Measurements from ENCODE around the gene LNX1. TPM values are rescaled to one million over a fixed set of nuclear protein-coding genes. Genes with fewer than 3 reads are reported as not detected.

The LNX1 gene
- polyA plus RNA-seq, 2 of the 4 experiments (the other 2 are of a cell fraction) = 0.04 to 0.14 TPM

- FAIRE-seq (no peak), DNase-seq (ENCODE audit: low read depth in 1 of 2, low spot score in 1 of 2) (no peak), ATAC-seq (no peak)
- Histone ChIP-seq H3K4me3 (no peak overlapping the region), H3K27ac (no peak overlapping the region), H3K4me2 (no peak overlapping the region), H3K4me1 (peaks cover 14% of the 10 kb centered on the region; the same call in 2 of the 3 replicates), H3K9me3 (no peaks in the 10 kb centered on the region)
- no peak for TF ChIP-seq NFE2L2 (conservative IDR thresholded peaks at IDR 0.05; ENCODE audit: low read length)
- no peak for TF ChIP-seq EP300 (IDR thresholded peaks at IDR 0.05)
- TF ChIP-seq HOXA7 (CRISPR knock-in tag; IDR thresholded peaks at IDR 0.05) = no peak
- TF ChIP-seq NPAS2 (CRISPR knock-in tag; IDR thresholded peaks at IDR 0.05; ENCODE audit: borderline replicate concordance) = no peak
- no peak for TF ChIP-seq MAZ (IDR thresholded peaks at IDR 0.05; ENCODE audit: borderline replicate concordance, low read depth, low read length)
- TF ChIP-seq KDM5A (IDR thresholded peaks at IDR 0.05) = no peak
- TF ChIP-seq RNF2 (IDR thresholded peaks at IDR 0.05; ENCODE audit: borderline replicate concordance, low read depth) = no peak
- no peak for TF ChIP-seq JUNB (IDR thresholded peaks at IDR 0.05)
- TF ChIP-seq HES2 (IDR thresholded peaks at IDR 0.05) = no peak
- TF ChIP-seq CHD2 (IDR thresholded peaks at IDR 0.05; ENCODE audit: low read length, partially characterized antibody) = no peak
- no peak for TF ChIP-seq HEYL (CRISPR knock-in tag; IDR thresholded peaks at IDR 0.05)
- TF ChIP-seq PHF8 (IDR thresholded peaks at IDR 0.05; ENCODE audit: borderline replicate concordance, low read depth) = no peak
- no peak for TF ChIP-seq SMC3 (IDR thresholded peaks at IDR 0.05)
- no peak for TF ChIP-seq HOXB13 (CRISPR knock-in tag; IDR thresholded peaks at IDR 0.05; ENCODE audit: low read depth)
- TF ChIP-seq HMGXB4 (CRISPR knock-in tag; IDR thresholded peaks at IDR 0.05; ENCODE audit: borderline replicate concordance) = no peak
- no peak for TF ChIP-seq CEBPB (IDR thresholded peaks at IDR 0.05)
- 68% methylated on average over 3 of the region's 3 CpGs for WGBS (ENCODE audit: missing lambda C conversion rate)
- ChIA-PET POLR2A (no interaction called here), CTCF (no interaction called here)
Measured at GRCh38 chr4:53579826-53580225, 11.5 kb downstream of the LNX1 start.

GRCh38 chr4:53576676-53577372 lies 14.5 kb downstream of the LNX1 start:
- TF ChIP-seq EP300 (IDR thresholded peaks at IDR 0.05) = no peak
- peak; percentile 53; the same call in 1 of the 2 replicates for TF ChIP-seq GATA3 (IDR thresholded peaks at IDR 0.05; ENCODE audit: borderline replicate concordance)
- no peak overlapping the region for H3K4me3 ChIP-seq
- CTCF ChIA-PET = no interaction called here
- no peak overlapping the region for H3K27ac ChIP-seq
- ATAC-seq = peak in 1 of 2 experiments; percentile 23; a peak in 1 of 6 replicates
- POLR2A ChIA-PET = no interaction called here
- WGBS (ENCODE audit: missing lambda C conversion rate) = under 1% methylated on average over 2 of the region's 2 CpGs
- peaks cover 14% of the 10 kb centered on the region; the same call in 2 of the 3 replicates for H3K4me1 ChIP-seq
- no peaks in the 10 kb centered on the region for H3K9me3 ChIP-seq
- FAIRE-seq = no peak
- peak in 1 of 2 experiments; percentile 8 for DNase-seq (ENCODE audit: low read depth in 1 of 2, low spot score in 1 of 2)
- peak overlapping the region; percentile 47 for H3K4me2 ChIP-seq

- ATAC-seq = no peak
- peak overlapping the region; percentile 47 for H3K4me2 ChIP-seq
- ChIA-PET POLR2A (no interaction called here), CTCF (no interaction called here)
- WGBS (ENCODE audit: missing lambda C conversion rate) = 100% methylated on average over 1 of the region's 9 CpGs
- no peak for DNase-seq (ENCODE audit: low read depth in 1 of 2, low spot score in 1 of 2)
- TF ChIP-seq RFX5 (IDR thresholded peaks at IDR 0.05) = no peak
- TF ChIP-seq KDM5A (IDR thresholded peaks at IDR 0.05) = no peak
- no peak for TF ChIP-seq NR3C1 (IDR thresholded peaks at IDR 0.05)
- no peak for TF ChIP-seq EHF (CRISPR knock-in tag; IDR thresholded peaks at IDR 0.05)
- TF ChIP-seq HDAC2 (IDR thresholded peaks at IDR 0.05) = no peak
- no peak for TF ChIP-seq NFE2L2 (conservative IDR thresholded peaks at IDR 0.05; ENCODE audit: low read length)
- no peak for TF ChIP-seq HOXB5 (CRISPR knock-in tag; IDR thresholded peaks at IDR 0.05)
- no peak for TF ChIP-seq FOXS1 (CRISPR knock-in tag; IDR thresholded peaks at IDR 0.05)
- TF ChIP-seq JUNB (IDR thresholded peaks at IDR 0.05) = no peak
- no peak for TF ChIP-seq HOXB13 (CRISPR knock-in tag; IDR thresholded peaks at IDR 0.05; ENCODE audit: low read depth)
- no peak for TF ChIP-seq RNF2 (IDR thresholded peaks at IDR 0.05; ENCODE audit: borderline replicate concordance, low read depth)
- TF ChIP-seq HES2 (IDR thresholded peaks at IDR 0.05) = no peak
- no peak for TF ChIP-seq BHLHE40 (IDR thresholded peaks at IDR 0.05; ENCODE audit: low read depth, low read length)
- H3K4me3 ChIP-seq = no peak overlapping the region
- FAIRE-seq = no peak
- H3K4me1 ChIP-seq = peaks cover 14% of the 10 kb centered on the region; the same call in 2 of the 3 replicates
- H3K9me3 ChIP-seq = no peaks in the 10 kb centered on the region
- H3K27ac ChIP-seq = no peak overlapping the region
Measured at GRCh38 chr4:53576071-53576617, 15.1 kb downstream of the LNX1 start.
